DND-41 (cell line): Measurements from ENCODE around the gene NOS2.
"Not testable (repeated sequence)": the region's sequence is repeated elsewhere in the genome, so short reads cannot be mapped to it uniquely, and the experiment has no call there.

Source experiments
- ATAC-seq: fragments of 200-7000 bp; cut with Tn5 transposase; 3 replicates; pipeline ENCODE4 v1.9.1; 2021; ENCODE audit warnings: low read depth; ENCODE audit not compliant: insufficient read depth
- DNase-seq: peaks from one replicate; pipeline ENCODE4 v3.0.0-alpha.2; 2020
- H2AFZ ChIP-seq: 2 replicates; pipeline ENCODE4 v1.6.0; 2012; ENCODE audit warnings: low read depth, low read length
- H3K27ac ChIP-seq: 2 replicates; pipeline ENCODE4 v1.5.1; 2012; ENCODE audit warnings: low read length, inconsistent platforms
- H3K27me3 ChIP-seq: fragments of 200-600 bp; sonication (generic); 2 replicates; pipeline ENCODE4 v1.6.0; 2012; ENCODE audit warnings: low read length, mild to moderate bottlenecking, inconsistent platforms; ENCODE audit not compliant: insufficient read depth, poor library complexity
- H3K36me3 ChIP-seq: 2 replicates; pipeline ENCODE4 v1.5.1; 2012; ENCODE audit warnings: low read length, inconsistent platforms; ENCODE audit not compliant: insufficient read depth
- H3K4me1 ChIP-seq: 2 replicates; pipeline ENCODE4 v1.5.1; 2012; ENCODE audit warnings: mild to moderate bottlenecking, low read length; ENCODE audit not compliant: insufficient read depth
- H3K4me2 ChIP-seq: 2 replicates; pipeline ENCODE4 v1.6.0; 2012; ENCODE audit warnings: mild to moderate bottlenecking, moderate library complexity, low read length, inconsistent platforms; ENCODE audit not compliant: insufficient read depth
- H3K4me3 ChIP-seq, 2 experiments: fragments of 200-600 bp in 1 of 2; shearing (Covaris generic) in 1 of 2; 2 replicates each; pipeline ENCODE4 v1.5.1; 2012 to 2016; ENCODE audit warnings: inconsistent platforms in 2 of 2, low read length in 2 of 2, mild to moderate bottlenecking in 2 of 2, low read depth in 1 of 2, moderate library complexity in 1 of 2
- H3K79me2 ChIP-seq: 2 replicates; pipeline ENCODE4 v1.6.0; 2012; ENCODE audit warnings: low read length, inconsistent platforms; ENCODE audit not compliant: insufficient read depth
- H3K9ac ChIP-seq: 2 replicates; pipeline ENCODE4 v1.6.0; 2012; ENCODE audit warnings: low read depth, mild to moderate bottlenecking, inconsistent platforms, low read length, moderate library complexity
- H3K9me3 ChIP-seq: 2 replicates; pipeline ENCODE4 v1.5.1; 2012; ENCODE audit warnings: low read length, moderate library complexity, mild to moderate bottlenecking, inconsistent platforms; ENCODE audit not compliant: insufficient read depth, severe bottlenecking
- H4K20me1 ChIP-seq: 2 replicates; pipeline ENCODE4 v1.6.0; 2012; ENCODE audit warnings: low read length; ENCODE audit not compliant: insufficient read depth
- CTCF ChIP-seq: IDR thresholded peaks from 2 replicates; pipeline ENCODE4 v1.5.1; 2012; ENCODE audit warnings: borderline replicate concordance, low read length, moderate library complexity, mild to moderate bottlenecking; ENCODE audit not compliant: poor library complexity, severe bottlenecking; ENCODE audit errors: extremely low read depth
- EZH2 ChIP-seq: IDR thresholded peaks from 3 replicates; pipeline ENCODE4 v1.6.1; 2012; ENCODE audit warnings: borderline replicate concordance, low read depth, mild to moderate bottlenecking, moderate library complexity, low read length, inconsistent platforms; ENCODE audit not compliant: severe bottlenecking

Gene NOS2

DNA sequence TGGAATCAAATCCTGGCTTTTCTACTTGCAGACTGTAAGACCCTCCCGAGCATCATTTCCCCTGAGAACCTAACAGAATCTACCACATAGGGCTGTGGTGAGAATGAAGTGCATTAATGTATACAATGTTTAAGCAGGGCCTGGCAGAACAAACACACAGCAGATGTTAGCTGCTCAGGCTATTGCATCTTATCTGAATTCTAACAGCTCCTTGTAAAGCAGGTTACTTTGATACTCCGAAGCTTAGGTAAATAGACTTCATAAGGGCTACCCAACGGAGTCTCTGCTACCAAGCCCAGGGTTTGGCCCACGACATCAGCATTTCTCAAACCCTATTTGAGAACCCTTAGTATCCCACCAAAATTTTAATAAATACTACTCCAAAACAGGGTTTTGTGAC, 24.4 kb upstream of the NOS2 start:
- H3K27me3 ChIP-seq: no peaks in the 10 kb centered on the region
- TF ChIP-seq CTCF (no peak), EZH2 (no peak)
- no peak for DNase-seq

GRCh38 chr17:27824176-27824715, 23.9 kb upstream of the NOS2 start:
- TF ChIP-seq CTCF (no peak), EZH2 (no peak)
- DNase-seq (no peak), ATAC-seq (no peak)
- Histone ChIP-seq H3K4me3 (no peak overlapping the region), H3K79me2 (no peaks in the 10 kb centered on the region), H3K9me3 (peaks cover 4% of the 10 kb centered on the region), H2AFZ (no peak overlapping the region), H3K27ac (no peak overlapping the region), H3K4me1 (no peaks in the 10 kb centered on the region), H4K20me1 (no peaks in the 10 kb centered on the region), H3K9ac (no peak overlapping the region), H3K36me3 (no peaks in the 10 kb centered on the region), H3K4me2 (no peak overlapping the region), H3K27me3 (no peaks in the 10 kb centered on the region)

More for the DNA sequence above, 24.4 kb upstream of the NOS2 start:
- peaks cover 4% of the 10 kb centered on the region for H3K9me3 ChIP-seq
- H3K27ac ChIP-seq: no peak overlapping the region
- H3K9ac ChIP-seq: no peak overlapping the region
- no peaks in the 10 kb centered on the region for H3K36me3 ChIP-seq
- H3K4me3 ChIP-seq: no peak overlapping the region
- no peak overlapping the region for H2AFZ ChIP-seq
- H3K4me2 ChIP-seq: no peak overlapping the region
- H3K4me1 ChIP-seq: no peaks in the 10 kb centered on the region
- H4K20me1 ChIP-seq: no peaks in the 10 kb centered on the region
- H3K79me2 ChIP-seq: no peaks in the 10 kb centered on the region
- ATAC-seq: no peak

GRCh38 chr17:27822108-27822507, 21.8 kb upstream of the NOS2 start:
- H3K4me2 ChIP-seq, H3K27ac ChIP-seq, H3K36me3 ChIP-seq, H4K20me1 ChIP-seq, DNase-seq, H3K9me3 ChIP-seq, H3K4me1 ChIP-seq, H3K27me3 ChIP-seq, H3K79me2 ChIP-seq, H3K9ac ChIP-seq, ATAC-seq, H2AFZ ChIP-seq, H3K4me3 ChIP-seq: not testable (repeated sequence)

GRCh38 chr17:27821318-27821717, 21.0 kb upstream of the NOS2 start:
- no peak overlapping the region for H3K9ac ChIP-seq
- peaks cover 4% of the 10 kb centered on the region for H3K9me3 ChIP-seq
- no peak overlapping the region for H3K4me3 ChIP-seq
- no peak overlapping the region for H2AFZ ChIP-seq
- H3K27ac ChIP-seq: no peak overlapping the region
- no peaks in the 10 kb centered on the region for H3K36me3 ChIP-seq
- no peak for TF ChIP-seq EZH2
- TF ChIP-seq CTCF: no peak
- H3K27me3 ChIP-seq: no peaks in the 10 kb centered on the region
- H3K4me1 ChIP-seq: no peaks in the 10 kb centered on the region
- no peaks in the 10 kb centered on the region for H3K79me2 ChIP-seq
- H4K20me1 ChIP-seq: no peaks in the 10 kb centered on the region
- H3K4me2 ChIP-seq: no peak overlapping the region
- no peak for DNase-seq
- ATAC-seq: no peak
